B cell (primary cell): ENCODE results near the gene CCDC70. TPM values are rescaled to one million over a fixed set of nuclear protein-coding genes. Genes with fewer than 3 reads are reported as not detected.

Source experiments
- ATAC-seq: fragments of 200-7000 bp; cut with Tn5 transposase; one replicate; pipeline ENCODE4 v1.10.0; 2021; ENCODE audit warnings: low read depth, mild to moderate bottlenecking, moderate number of reproducible peaks, moderate library complexity
- CTCF ChIA-PET: fragments of 350-600 bp; sonication (Branson Sonifier 250); formaldehyde crosslinking; loops from one replicate; lab custom pipeline; 2021; ENCODE audit warnings: antibody characterized with exemption, inconsistent platforms; lab: Charles Lee
- POLR2A ChIA-PET: fragments of 350-600 bp; sonication (Branson Sonifier 250); formaldehyde crosslinking; loops from one replicate; lab custom pipeline; 2021; ENCODE audit warnings: antibody characterized with exemption; lab: Charles Lee
- DNase-seq: peaks from one replicate; pipeline ENCODE4 v3.0.0; 2013
- H2AFZ ChIP-seq: 2 replicates; pipeline ENCODE4 v1.6.1; 2012; ENCODE audit warnings: mild to moderate bottlenecking, low read depth, low read length; ENCODE audit not compliant: insufficient read depth, poor library complexity, severe bottlenecking
- H3K27ac ChIP-seq, 2 donors: 1 replicate in 1 of 2; 2 replicates in 1 of 2; pipeline ENCODE4 v1.5.1; 2012 to 2013; ENCODE audit warnings: low read length in 2 of 2, mild to moderate bottlenecking in 2 of 2, moderate library complexity in 1 of 2
- H3K27me3 ChIP-seq, 4 experiments: fragments of 200-600 bp in 1 of 4; sonication (generic) in 1 of 4; replicated peaks in 1 of 4; 1 replicate in 2 of 4; 2 replicates in 2 of 4; pipeline versions ENCODE4 v1.6.1 to v1.7.0; 2013 to 2016; ENCODE audit warnings: low read length in 3 of 4, mild to moderate bottlenecking in 2 of 4, mixed read lengths in 1 of 4, moderate library complexity in 1 of 4; ENCODE audit not compliant: insufficient read depth in 4 of 4, control insufficient read depth in 3 of 4; ENCODE audit errors: control extremely low read depth in 1 of 4
- H3K36me3 ChIP-seq, 2 experiments: replicated peaks in 1 of 2; 1 replicate in 1 of 2; 2 replicates in 1 of 2; pipeline versions ENCODE4 v1.6.1 to v1.7.1; 2013; ENCODE audit warnings: low read length in 1 of 2; ENCODE audit not compliant: insufficient read depth in 2 of 2, control insufficient read depth in 1 of 2; ENCODE audit errors: control extremely low read depth in 1 of 2, extremely low read depth in 1 of 2
- H3K4me1 ChIP-seq, 2 donors: fragments of 200-600 bp in 1 of 2; sonication (generic) in 1 of 2; 1 replicate in 1 of 2; 2 replicates in 1 of 2; pipeline versions ENCODE4 v1.5.1 to v1.6.1; 2013 to 2017; ENCODE audit warnings: low read length in 2 of 2; ENCODE audit not compliant: control insufficient read depth in 2 of 2, insufficient read depth in 2 of 2
- H3K4me2 ChIP-seq: replicated peaks from 2 replicates; pipeline ENCODE3; 2012; ENCODE audit warnings: mild to moderate bottlenecking, low read depth, low read length; ENCODE audit not compliant: poor library complexity, severe bottlenecking
- H3K4me3 ChIP-seq, 5 experiments: fragments of 200-600 bp in 1 of 5; sonication (generic) in 1 of 5; 1 replicate in 3 of 5; 2 replicates in 2 of 5; pipeline versions ENCODE4 v1.5.1 to v1.7.0; 2011 to 2016; ENCODE audit warnings: low read length in 4 of 5, mild to moderate bottlenecking in 4 of 5, low read depth in 2 of 5, control low read depth in 1 of 5, moderate library complexity in 1 of 5; ENCODE audit not compliant: insufficient read depth in 1 of 5; ENCODE audit errors: control extremely low read depth in 1 of 5, extremely low read depth in 1 of 5
- H3K79me2 ChIP-seq: fragments of 200-600 bp; sonication (generic); one replicate; pipeline ENCODE4 v1.6.0; 2016; ENCODE audit warnings: low read length; ENCODE audit not compliant: control insufficient read depth, insufficient read depth
- H3K9ac ChIP-seq: fragments of 200-600 bp; sonication (generic); 2 replicates; pipeline ENCODE4 v1.6.1; 2017; ENCODE audit warnings: mild to moderate bottlenecking, low read length, moderate library complexity
- H3K9me3 ChIP-seq, 3 donors: one replicate each; pipeline versions ENCODE4 v1.6.1 to v1.7.1; 2013; ENCODE audit warnings: low read length in 2 of 3; ENCODE audit not compliant: control insufficient read depth in 2 of 3, insufficient read depth in 1 of 3; ENCODE audit errors: control extremely low read depth in 1 of 3
- H4K20me1 ChIP-seq: 2 replicates; pipeline ENCODE4 v1.6.0; 2012; ENCODE audit warnings: mild to moderate bottlenecking, low read length; ENCODE audit not compliant: insufficient read depth, control insufficient read depth, poor library complexity, severe bottlenecking
- H3K27ac Mint-ChIP-seq: one replicate; pipeline ENCODE4 v1.8.0; 2021; ENCODE audit warnings: mixed read lengths
- H3K27me3 Mint-ChIP-seq: one replicate; pipeline ENCODE4 v1.8.0; 2021; ENCODE audit warnings: mixed read lengths
- H3K4me1 Mint-ChIP-seq: one replicate; pipeline ENCODE4 v1.8.0; 2021; ENCODE audit warnings: mixed read lengths
- H3K4me3 Mint-ChIP-seq: one replicate; pipeline ENCODE4 v1.8.0; 2021; ENCODE audit warnings: mixed read lengths
- H3K9me3 Mint-ChIP-seq: one replicate; pipeline ENCODE4 v1.8.0; 2022; ENCODE audit warnings: mixed read lengths; ENCODE audit not compliant: insufficient read depth
- EZH2 ChIP-seq: IDR thresholded peaks from 2 replicates; pipeline ENCODE4 v1.6.1; 2012; ENCODE audit warnings: borderline replicate concordance, low read depth, mild to moderate bottlenecking, moderate library complexity, low read length; ENCODE audit not compliant: insufficient read depth, poor library complexity, severe bottlenecking
- WGBS: methylation state at CpG from one replicate; pipeline ENCODE4 v1.1.5; 2013; ENCODE audit warnings: missing lambda C conversion rate; ENCODE audit not compliant: insufficient coverage; 5-methylcytosine and 5-hydroxymethylcytosine counted together
- intact Hi-C: fragments of 100-400 bp; cut with micrococcal nuclease; formaldehyde crosslinking; loops from one replicate; pipeline ENCODE4 v1.10.0; 2022
- polyA plus RNA-seq: library from polyadenylated mRNA; depleted of rRNA; stranded (reverse); fragments of >200 nt; gene quantifications from 2 replicates; pipeline ENCODE4 v1.2.3, GENCODE V29; 2012
- total RNA-seq, 2 donors: library from RNA; stranded (reverse); fragments of 120-200 nt in 1 of 2; gene quantifications; 1 replicate in 1 of 2; 2 replicates in 1 of 2; pipeline versions ENCODE4 v1.2.3 to v1.2.4, GENCODE V29; 2013 to 2022
- TF ChIP-seq, protein P1 (sequence below): fragments of 200-600 bp; IDR thresholded peaks from one replicate; pipeline ENCODE4 v1.8.0; 2022; ENCODE audit warnings: antibody characterized with exemption, mild to moderate bottlenecking

CCDC70 gene
- total and polyA plus RNA-seq, 2 donors (not counting 1 experiment from before 2014, with no cell fraction given), result not detected

DNA sequence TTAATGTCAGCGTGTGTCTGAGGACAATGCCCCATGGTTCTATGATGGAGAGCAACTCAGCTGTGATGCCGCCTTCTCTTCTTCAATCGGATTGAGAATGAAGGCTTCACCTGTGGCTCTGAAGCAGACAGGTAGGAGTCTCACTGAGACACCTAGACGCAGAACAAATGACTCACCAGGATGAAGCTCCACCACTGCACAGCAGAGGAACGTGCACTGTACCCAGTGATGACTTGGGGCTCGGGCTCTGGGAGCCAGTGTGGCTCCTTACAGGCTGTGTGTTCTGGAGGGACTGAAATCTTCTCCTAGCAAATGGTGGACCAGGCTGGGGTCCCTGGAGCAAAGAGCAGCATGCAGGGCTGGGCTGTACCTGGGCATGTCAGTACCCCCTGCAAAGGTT, 44.0 kb downstream of the CCDC70 start:
- CTCF ChIA-PET, result interaction anchor here (1.8 kb wide), 1 partner anchor 10 kb away, joined by 4 read pairs; no protein-coding TSS in a partner anchor
- POLR2A ChIA-PET, result no interaction called here
- Mint-ChIP-seq H3K4me3 (no peak overlapping the region), H3K4me1 (peaks cover 5% of the 10 kb centered on the region), H3K27me3 (peaks cover 3% of the 10 kb centered on the region), H3K9me3 (no peaks in the 10 kb centered on the region), H3K27ac (no peak overlapping the region)
- no peak overlapping the region for H3K9ac ChIP-seq
- no peaks in the 10 kb centered on the region for H3K27me3 ChIP-seq
- no peaks in the 10 kb centered on the region for H3K36me3 ChIP-seq
- intact Hi-C loops, result no loop called here
- no peaks in the 10 kb centered on the region for H3K4me1 ChIP-seq
- DNase-seq (no peak), ATAC-seq (no peak)
- H3K27ac ChIP-seq, result no peak overlapping the region
- TF ChIP-seq EZH2, result no peak
- TF ChIP-seq, protein P1, sequence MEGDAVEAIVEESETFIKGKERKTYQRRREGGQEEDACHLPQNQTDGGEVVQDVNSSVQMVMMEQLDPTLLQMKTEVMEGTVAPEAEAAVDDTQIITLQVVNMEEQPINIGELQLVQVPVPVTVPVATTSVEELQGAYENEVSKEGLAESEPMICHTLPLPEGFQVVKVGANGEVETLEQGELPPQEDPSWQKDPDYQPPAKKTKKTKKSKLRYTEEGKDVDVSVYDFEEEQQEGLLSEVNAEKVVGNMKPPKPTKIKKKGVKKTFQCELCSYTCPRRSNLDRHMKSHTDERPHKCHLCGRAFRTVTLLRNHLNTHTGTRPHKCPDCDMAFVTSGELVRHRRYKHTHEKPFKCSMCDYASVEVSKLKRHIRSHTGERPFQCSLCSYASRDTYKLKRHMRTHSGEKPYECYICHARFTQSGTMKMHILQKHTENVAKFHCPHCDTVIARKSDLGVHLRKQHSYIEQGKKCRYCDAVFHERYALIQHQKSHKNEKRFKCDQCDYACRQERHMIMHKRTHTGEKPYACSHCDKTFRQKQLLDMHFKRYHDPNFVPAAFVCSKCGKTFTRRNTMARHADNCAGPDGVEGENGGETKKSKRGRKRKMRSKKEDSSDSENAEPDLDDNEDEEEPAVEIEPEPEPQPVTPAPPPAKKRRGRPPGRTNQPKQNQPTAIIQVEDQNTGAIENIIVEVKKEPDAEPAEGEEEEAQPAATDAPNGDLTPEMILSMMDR, result no peak
- no peak overlapping the region for H3K4me2 ChIP-seq
- H3K4me3 ChIP-seq, result no peak overlapping the region
- H4K20me1 ChIP-seq, result no peaks in the 10 kb centered on the region
- WGBS, result 88% methylated on average over 5 of the region's 6 CpGs
- no peaks in the 10 kb centered on the region for H3K9me3 ChIP-seq
- H3K79me2 ChIP-seq, result no peaks in the 10 kb centered on the region
- no peak overlapping the region for H2AFZ ChIP-seq

DNA sequence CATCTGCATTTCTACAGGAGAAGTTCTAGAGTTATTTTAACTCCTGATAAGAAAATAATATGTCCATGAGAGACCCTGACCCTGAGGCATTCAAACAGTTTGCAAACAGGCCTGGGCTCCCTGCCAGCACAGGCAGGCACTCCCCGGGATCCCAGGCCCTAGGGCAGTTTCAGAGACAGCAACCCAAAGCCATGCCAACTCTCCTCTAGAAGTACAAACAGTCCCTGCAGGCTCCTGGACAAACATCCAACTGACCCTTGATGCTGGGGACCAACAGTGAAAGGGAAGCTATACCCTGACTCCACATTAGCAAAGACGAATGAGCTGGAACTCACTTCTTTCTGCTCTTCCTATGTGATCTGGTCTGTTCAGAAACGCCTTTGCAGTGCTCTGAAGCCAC, 44.8 kb downstream of the CCDC70 start:
- no peak overlapping the region for H3K4me3 ChIP-seq
- H3K9ac ChIP-seq, result no peak overlapping the region
- no peaks in the 10 kb centered on the region for H3K9me3 ChIP-seq
- WGBS, result 91% methylated on average over 3 of the region's 3 CpGs
- H3K27me3 ChIP-seq, result no peaks in the 10 kb centered on the region
- Mint-ChIP-seq H3K27me3 (peaks cover 3% of the 10 kb centered on the region), H3K4me3 (no peak overlapping the region), H3K9me3 (no peaks in the 10 kb centered on the region), H3K4me1 (peaks cover 5% of the 10 kb centered on the region), H3K27ac (no peak overlapping the region)
- intact Hi-C loops, result no loop called here
- H4K20me1 ChIP-seq, result no peaks in the 10 kb centered on the region
- no peak overlapping the region for H2AFZ ChIP-seq
- TF ChIP-seq EZH2, result no peak
- TF ChIP-seq, protein P1, result no peak
- H3K27ac ChIP-seq, result no peak overlapping the region
- H3K4me1 ChIP-seq, result no peaks in the 10 kb centered on the region
- no peaks in the 10 kb centered on the region for H3K79me2 ChIP-seq
- no peaks in the 10 kb centered on the region for H3K36me3 ChIP-seq
- no peak overlapping the region for H3K4me2 ChIP-seq
- DNase-seq (no peak), ATAC-seq (no peak)
- ChIA-PET CTCF (no interaction called here), POLR2A (no interaction called here)
